Measurements from ENCODE around the gene DYNLT3. TPM values are rescaled to one million over a fixed set of nuclear protein-coding genes. Genes with fewer than 3 reads are reported as not detected.

The DYNLT3 gene
- total and polyA plus RNA-seq, 10 donors = 12.3 to 29.8 (median 17.8) TPM

- intact Hi-C loops (cut with DNase I; ENCODE audit: low total_unique reads) = no loop called here
- Histone ChIP-seq H3K27me3 (replicated peaks in 1 of 7) (no peaks in the 10 kb centered on the region), H3K36me3 (peaks cover 0 to 1% (median 0%) of the 10 kb centered on the region in 6 donors), H3K9me3 (no peaks in the 10 kb centered on the region), H3K27ac (peak overlapping the region; percentile 4 to 89 (median 82)), H3K4me1 (peaks cover 0 to 17% (median 0%) of the 10 kb centered on the region in 6 donors), H3K4me3 (peak overlapping the region; percentile 41 to 78 (median 58))
- WGBS, 5 donors = 22 to 46% (median 27%) methylated on average over 1 of the region's 1 CpG
- DNase-seq = no peak
- no peak for TF ChIP-seq CTCF (IDR thresholded peaks at IDR 0.05 in 8 of 11, conservative IDR thresholded peaks at IDR 0.05 in 3 of 11)
- TF ChIP-seq POLR2AphosphoS5 (IDR thresholded peaks at IDR 0.05) = no peak
- no peak for TF ChIP-seq POLR2A (IDR thresholded peaks at IDR 0.05)
Measured at GRCh38 chrX:37846558-37846933, 825 bp downstream of the DYNLT3 start.

GRCh38 chrX:37846141-37846540 is 1.2 kb downstream of the DYNLT3 start:
- intact Hi-C loops (cut with DNase I; ENCODE audit: low total_unique reads) = no loop called here
- WGBS, 5 donors = 71 to 92% (median 79%) methylated on average over 3 of the region's 3 CpGs
- DNase-seq = no peak
- H3K27ac ChIP-seq = peak overlapping the region in 3 of 8 donors; percentile 63 to 89 (median 86)
- peaks cover 0 to 17% (median 0%) of the 10 kb centered on the region in 6 donors for H3K4me1 ChIP-seq
- TF ChIP-seq POLR2A (IDR thresholded peaks at IDR 0.05) = no peak
- TF ChIP-seq CTCF (IDR thresholded peaks at IDR 0.05 in 8 of 11, conservative IDR thresholded peaks at IDR 0.05 in 3 of 11) = no peak
- TF ChIP-seq POLR2AphosphoS5 (IDR thresholded peaks at IDR 0.05) = no peak
- no peaks in the 10 kb centered on the region for H3K9me3 ChIP-seq
- peaks cover 0 to 5% (median 0%) of the 10 kb centered on the region in 6 donors for H3K36me3 ChIP-seq
- no peaks in the 10 kb centered on the region for H3K27me3 ChIP-seq (replicated peaks in 1 of 7)
- peak overlapping the region in 1 of 8 donors; percentile 78 for H3K4me3 ChIP-seq

- Histone ChIP-seq H3K9me3 (no peaks in the 10 kb centered on the region), H3K27me3 (replicated peaks in 1 of 7) (no peaks in the 10 kb centered on the region), H3K27ac (no peak overlapping the region), H3K4me1 (peaks cover 0 to 17% (median 0%) of the 10 kb centered on the region in 6 donors), H3K4me3 (no peak overlapping the region), H3K36me3 (peaks cover 0 to 15% (median 0%) of the 10 kb centered on the region in 6 donors)
- DNase-seq = no peak
- intact Hi-C loops (cut with DNase I; ENCODE audit: low total_unique reads) = no loop called here
- TF ChIP-seq POLR2A (IDR thresholded peaks at IDR 0.05) = no peak
- no peak for TF ChIP-seq POLR2AphosphoS5 (IDR thresholded peaks at IDR 0.05)
- TF ChIP-seq CTCF (IDR thresholded peaks at IDR 0.05 in 8 of 11, conservative IDR thresholded peaks at IDR 0.05 in 3 of 11) = no peak
Measured at GRCh38 chrX:37844622-37845021, 2.7 kb downstream of the DYNLT3 start.

- Histone ChIP-seq H3K4me1 (peaks cover 0 to 7% (median 0%) of the 10 kb centered on the region in 6 donors), H3K27ac (no peak overlapping the region), H3K9me3 (no peaks in the 10 kb centered on the region), H3K36me3 (peaks cover 0 to 38% (median 3%) of the 10 kb centered on the region in 6 donors), H3K4me3 (no peak overlapping the region), H3K27me3 (replicated peaks in 1 of 7) (no peaks in the 10 kb centered on the region)
- TF ChIP-seq POLR2A (IDR thresholded peaks at IDR 0.05) (no peak), CTCF (IDR thresholded peaks at IDR 0.05 in 8 of 11, conservative IDR thresholded peaks at IDR 0.05 in 3 of 11) (no peak), POLR2AphosphoS5 (IDR thresholded peaks at IDR 0.05) (no peak)
- intact Hi-C loops (cut with DNase I; ENCODE audit: low total_unique reads) = no loop called here
- DNase-seq = no peak
- 70 to 99% (median 91%) methylated on average over 3 of the region's 3 CpGs for WGBS, 5 donors
Measured at GRCh38 chrX:37840931-37841330, 6.4 kb downstream of the DYNLT3 start.
